Gastroesophageal sphincter (tissue), 3 donors: Measurements from ENCODE around the gene RPLP2.

Experiments
- CTCF ChIP-seq, 4 experiments: fragments of 200-600 bp in 2 of 4; fragments of 450-650 bp in 2 of 4; sonication (generic) in 1 of 4; IDR thresholded peaks; one replicate each; pipeline ENCODE4 v1.5.1; 2017 to 2019; ENCODE audit warnings: antibody characterized with exemption in 4 of 4, mild to moderate bottlenecking in 2 of 4, moderate library complexity in 2 of 4
- EP300 ChIP-seq: sonication (generic); formaldehyde crosslinking; IDR thresholded peaks from one replicate; pipeline ENCODE4 v1.6.1; 2017; ENCODE audit warnings: antibody characterized with exemption, mild to moderate bottlenecking

GRCh38 chr11:800473-800872, 9.3 kb upstream of the RPLP2 start:
- TF ChIP-seq EP300, result no peak
- TF ChIP-seq CTCF (IDR thresholded peaks at IDR 0.05), result no peak
